ENCODE measurements around the gene SLC1A5. TPM values are rescaled to one million over a fixed set of nuclear protein-coding genes. Genes with fewer than 3 reads are reported as not detected.
A peak's percentile ranks its signal among the peaks of the same experiment; 100 is the strongest.

Gene SLC1A5
- total and polyA plus RNA-seq, 2 experiments from 2014 or later = 367 to 456 TPM

GRCh38 chr19:46745030-46745429, 43.4 kb downstream of the SLC1A5 start:
- H4K20me1 ChIP-seq (ENCODE audit: insufficient read depth) = peaks cover 9% of the 10 kb centered on the region; the same call in 1 of the 2 replicates
- TF ChIP-seq EZH2 (IDR thresholded peaks at IDR 0.05; ENCODE audit: insufficient read depth, poor library complexity, severe bottlenecking) (no peak), EZH2phosphoT487 (IDR thresholded peaks at IDR 0.05; ENCODE audit: insufficient read depth, low read depth) (no peak)
- no peak overlapping the region for H3K27ac ChIP-seq

GRCh38 chr19:46744005-46744691, 44.2 kb downstream of the SLC1A5 start:
- no peaks in the 10 kb centered on the region for H3F3A ChIP-seq (ENCODE audit: insufficient read depth)
- peaks cover 77% of the 10 kb centered on the region for H3K79me2 ChIP-seq (ENCODE audit: insufficient read depth)
- H3K9ac ChIP-seq = peak overlapping the region; percentile 86; the same call in 1 of the 2 replicates
- H3K27ac ChIP-seq = no peak overlapping the region
- no peaks in the 10 kb centered on the region for H3K9me3 ChIP-seq (ENCODE audit: low read depth)
- H3K27me3 ChIP-seq (replicated peaks; ENCODE audit: insufficient read depth) = no peaks in the 10 kb centered on the region
- WGBS, 2 experiments (ENCODE audit: low coverage in 1 of 2, low lambda C conversion rate in 2 of 2, missing lambda C conversion rate in 2 of 2) = 79 to 80% methylated on average over 12 of the region's 12 CpGs
- TF ChIP-seq EZH2 (IDR thresholded peaks at IDR 0.05; ENCODE audit: insufficient read depth, poor library complexity, severe bottlenecking) = no peak
- TF ChIP-seq EZH2phosphoT487 (IDR thresholded peaks at IDR 0.05; ENCODE audit: insufficient read depth, low read depth) = no peak
- H3K4me2 ChIP-seq (ENCODE audit: unreplicated experiment) = peak overlapping the region; percentile 97
- no peak overlapping the region for H2AFZ ChIP-seq
- H4K20me1 ChIP-seq (ENCODE audit: insufficient read depth) = peaks cover 9% of the 10 kb centered on the region; the same call in 1 of the 2 replicates
- no peaks in the 10 kb centered on the region for H3K9me2 ChIP-seq (ENCODE audit: insufficient read depth)
- no peaks in the 10 kb centered on the region for H3K4me1 ChIP-seq (ENCODE audit: insufficient read depth)
- peaks cover 5% of the 10 kb centered on the region; the same call in 1 of the 2 replicates for H3K36me3 ChIP-seq (ENCODE audit: low read depth)
- peak; percentile 39 for DNase-seq
- peak overlapping the region; percentile 95 for H3K4me3 ChIP-seq
- in situ Hi-C loops (cut with MboI) = no loop called here

More at GRCh38 chr19:46745030-46745429, 43.4 kb downstream of the SLC1A5 start:
- peak overlapping the region; percentile 97 for H3K4me2 ChIP-seq (ENCODE audit: unreplicated experiment)
- peaks cover 68% of the 10 kb centered on the region for H3K79me2 ChIP-seq (ENCODE audit: insufficient read depth)
- H3K27me3 ChIP-seq (replicated peaks; ENCODE audit: insufficient read depth) = no peaks in the 10 kb centered on the region
- H3K9ac ChIP-seq = peak overlapping the region; percentile 86
- H2AFZ ChIP-seq = 0 out of 2 replicates have a peak overlapping the region, but pooled peaks have one; percentile 56
- H3K4me3 ChIP-seq = peak overlapping the region; percentile 95
- 17 to 29% methylated on average over 8 of the region's 8 CpGs for WGBS, 2 experiments (ENCODE audit: low coverage in 1 of 2, low lambda C conversion rate in 2 of 2, missing lambda C conversion rate in 2 of 2)
- peak; percentile 41 for DNase-seq
- no peaks in the 10 kb centered on the region for H3K9me2 ChIP-seq (ENCODE audit: insufficient read depth)
- no peaks in the 10 kb centered on the region for H3K4me1 ChIP-seq (ENCODE audit: insufficient read depth)
- no peaks in the 10 kb centered on the region for H3K9me3 ChIP-seq (ENCODE audit: low read depth)
- no peaks in the 10 kb centered on the region for H3F3A ChIP-seq (ENCODE audit: insufficient read depth)
- in situ Hi-C loops (cut with MboI) = no loop called here
- H3K36me3 ChIP-seq (ENCODE audit: low read depth) = peaks cover 6% of the 10 kb centered on the region; the same call in 1 of the 2 replicates

GRCh38 chr19:46742926-46743480, 45.4 kb downstream of the SLC1A5 start:
- H3K36me3 ChIP-seq (ENCODE audit: low read depth) = no peaks in the 10 kb centered on the region
- H3K4me1 ChIP-seq (ENCODE audit: insufficient read depth) = no peaks in the 10 kb centered on the region
- H3K9me2 ChIP-seq (ENCODE audit: insufficient read depth) = no peaks in the 10 kb centered on the region
- H3K9me3 ChIP-seq (ENCODE audit: low read depth) = no peaks in the 10 kb centered on the region
- TF ChIP-seq EZH2 (IDR thresholded peaks at IDR 0.05; ENCODE audit: insufficient read depth, poor library complexity, severe bottlenecking) = no peak
- TF ChIP-seq EZH2phosphoT487 (IDR thresholded peaks at IDR 0.05; ENCODE audit: insufficient read depth, low read depth) = no peak
- H3K27ac ChIP-seq = no peak overlapping the region
- peaks cover 9% of the 10 kb centered on the region; the same call in 1 of the 2 replicates for H4K20me1 ChIP-seq (ENCODE audit: insufficient read depth)
- 71 to 76% methylated on average over 4 of the region's 4 CpGs for WGBS, 2 experiments (ENCODE audit: low coverage in 1 of 2, low lambda C conversion rate in 2 of 2, missing lambda C conversion rate in 2 of 2)
- no peak overlapping the region for H3K9ac ChIP-seq
- H3K27me3 ChIP-seq (replicated peaks; ENCODE audit: insufficient read depth) = no peaks in the 10 kb centered on the region
- H3F3A ChIP-seq (ENCODE audit: insufficient read depth) = no peaks in the 10 kb centered on the region
- peaks cover 88% of the 10 kb centered on the region for H3K79me2 ChIP-seq (ENCODE audit: insufficient read depth)
- DNase-seq = no peak
- no peak overlapping the region for H2AFZ ChIP-seq
- H3K4me3 ChIP-seq = no peak overlapping the region
- in situ Hi-C loops (cut with MboI) = no loop called here
- no peak overlapping the region for H3K4me2 ChIP-seq (ENCODE audit: unreplicated experiment)

- Histone ChIP-seq H4K20me1 (ENCODE audit: insufficient read depth) (peaks cover 9% of the 10 kb centered on the region; the same call in 1 of the 2 replicates), H3K27ac (no peak overlapping the region), H3K4me2 (ENCODE audit: unreplicated experiment) (no peak overlapping the region), H3K79me2 (ENCODE audit: insufficient read depth) (peaks cover 98% of the 10 kb centered on the region), H3K4me1 (ENCODE audit: insufficient read depth) (no peaks in the 10 kb centered on the region), H3K9ac (no peak overlapping the region), H3K27me3 (replicated peaks; ENCODE audit: insufficient read depth) (no peaks in the 10 kb centered on the region), H3F3A (ENCODE audit: insufficient read depth) (no peaks in the 10 kb centered on the region), H3K9me3 (ENCODE audit: low read depth) (no peaks in the 10 kb centered on the region), H3K36me3 (ENCODE audit: low read depth) (no peaks in the 10 kb centered on the region; the same call in 1 of the 2 replicates), H3K9me2 (ENCODE audit: insufficient read depth) (no peaks in the 10 kb centered on the region), H3K4me3 (no peak overlapping the region), H2AFZ (no peak overlapping the region)
- 89 to 91% methylated on average over 17 of the region's 17 CpGs for WGBS, 2 experiments (ENCODE audit: low coverage in 1 of 2, low lambda C conversion rate in 2 of 2, missing lambda C conversion rate in 2 of 2)
- DNase-seq = no peak
- in situ Hi-C loops (cut with MboI) = no loop called here
- TF ChIP-seq EZH2phosphoT487 (IDR thresholded peaks at IDR 0.05; ENCODE audit: insufficient read depth, low read depth) (no peak), EZH2 (IDR thresholded peaks at IDR 0.05; ENCODE audit: insufficient read depth, poor library complexity, severe bottlenecking) (no peak)
These were observed 46.9 kb downstream of the SLC1A5 start for GRCh38 chr19:46741447-46741846.

All from GM23248 (cell line).